CMK (cell line): Measurements from ENCODE around the gene MCM3AP.

Source experiments
- DNase-seq: peaks from one replicate; pipeline ENCODE4 v3.0.0-alpha.2; 2010; ENCODE audit warnings: low read depth

MCM3AP gene

GRCh38 chr21:46285206-46285661 is at the start of gene MCM3AP:
MCM3AP (minus strand) TSS chr21:46285611; CDS start chr21:46285286, 325 bp downstream.
- DNase-seq, result no peak

DNA sequence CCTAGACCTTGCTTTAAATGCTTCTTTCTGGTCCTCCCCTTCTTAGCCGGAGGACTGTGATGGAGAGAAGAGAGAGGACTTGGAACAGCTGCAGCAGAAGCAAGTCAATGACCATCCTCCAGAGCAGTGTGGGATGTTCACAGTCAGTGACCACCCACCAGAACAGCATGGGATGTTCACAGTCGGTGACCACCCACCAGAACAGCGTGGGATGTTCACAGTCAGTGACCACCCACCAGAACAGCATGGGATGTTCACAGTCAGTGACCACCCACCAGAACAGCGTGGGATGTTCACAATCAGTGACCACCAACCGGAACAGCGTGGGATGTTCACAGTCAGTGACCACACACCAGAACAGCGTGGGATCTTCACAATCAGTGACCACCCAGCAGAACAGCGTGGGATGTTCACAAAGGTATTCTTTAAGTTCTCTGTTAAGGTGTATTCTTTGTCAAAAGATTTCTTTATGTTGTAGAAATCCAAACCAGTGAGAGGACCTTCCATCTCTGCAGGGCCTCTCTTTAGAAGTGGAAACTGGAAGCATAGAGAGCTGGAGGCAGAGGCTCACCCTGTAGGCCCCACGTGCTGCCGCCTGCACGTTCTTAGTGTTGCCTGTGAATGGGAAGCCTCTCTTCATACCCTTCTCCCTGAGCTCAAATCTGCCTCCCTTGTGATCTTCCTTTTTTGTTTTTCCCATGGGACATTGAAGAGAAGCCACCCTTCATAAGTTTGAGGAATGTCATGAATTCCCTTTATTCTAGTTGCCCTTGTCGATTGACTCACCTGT is 49.1 kb upstream of the MCM3AP start:
- no peak for DNase-seq

DNA sequence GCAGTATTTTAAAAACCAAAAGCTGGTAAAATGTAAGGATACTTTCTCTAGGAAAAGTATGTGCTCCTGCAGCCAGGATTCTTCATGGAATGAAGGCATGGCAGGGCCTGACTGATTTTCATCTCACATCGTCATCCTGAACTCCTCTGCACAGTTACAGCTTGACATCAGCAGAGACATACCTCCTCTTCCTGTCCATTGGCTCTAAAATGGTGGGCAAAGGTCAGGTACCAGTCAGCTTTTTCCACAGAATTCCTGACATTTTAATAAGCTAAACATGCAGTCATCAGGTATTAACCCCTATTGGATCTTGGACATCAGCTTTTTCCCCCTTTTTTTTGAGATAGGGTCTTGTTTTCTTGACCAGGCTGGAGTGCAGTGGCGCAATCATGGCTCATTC is 44.4 kb upstream of the MCM3AP start:
- DNase-seq, result no peak

DNA sequence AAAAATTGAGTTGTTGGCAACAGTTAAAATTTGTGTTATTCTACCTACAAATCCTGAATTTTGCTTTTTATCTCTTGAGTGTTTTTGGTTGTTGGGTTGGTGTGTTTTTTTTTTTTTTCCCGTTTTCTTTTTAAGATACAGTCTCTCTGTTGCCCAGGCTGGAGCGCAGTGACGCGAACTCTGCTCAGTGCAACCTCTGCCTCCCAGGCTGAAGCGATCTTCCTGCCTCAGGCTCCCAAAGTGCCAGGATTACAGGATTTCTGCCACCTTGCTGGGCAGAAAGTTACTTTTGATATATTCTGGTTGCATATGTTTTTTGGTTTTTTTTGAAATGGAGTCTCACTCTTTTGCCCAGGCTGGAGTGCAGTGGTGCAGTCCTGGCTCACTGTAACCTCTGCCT is 42.7 kb upstream of the MCM3AP start:
- no peak for DNase-seq

- DNase-seq, result no peak
These were observed 42.3 kb upstream of the MCM3AP start for GRCh38 chr21:46327711-46328110.

DNA sequence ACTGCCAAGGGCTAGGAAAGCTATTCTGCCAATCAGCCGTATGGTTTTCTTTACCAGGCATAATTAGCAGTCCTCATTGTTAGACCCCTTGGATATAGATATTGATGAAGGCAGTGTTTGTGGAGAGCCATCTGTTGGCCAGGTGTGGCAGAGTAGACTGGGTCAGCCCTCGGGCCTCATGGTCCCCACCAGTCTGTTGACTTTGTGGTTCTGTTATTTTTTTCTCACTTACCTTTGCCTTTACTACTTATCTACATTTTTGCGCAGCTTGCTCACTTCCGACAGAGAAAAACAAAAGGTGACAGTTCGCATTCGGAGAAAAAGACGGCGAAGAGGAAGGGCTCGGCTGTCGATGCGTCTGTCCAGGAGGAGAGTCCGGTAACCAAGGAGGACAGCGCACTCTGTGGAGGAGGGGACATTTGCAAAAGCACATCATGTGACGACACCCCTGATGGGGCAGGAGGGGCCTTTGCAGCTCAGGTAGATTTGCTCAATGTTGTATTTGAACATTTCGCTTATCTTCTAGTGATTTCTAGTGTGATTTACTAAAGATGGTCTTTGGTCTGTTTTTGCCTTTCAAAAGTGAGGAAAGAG is 40.8 kb upstream of the MCM3AP start:
- DNase-seq, result no peak

- peak; percentile 55 for DNase-seq
These were observed 39.9 kb upstream of the MCM3AP start for GRCh38 chr21:46325073-46325912.

DNA sequence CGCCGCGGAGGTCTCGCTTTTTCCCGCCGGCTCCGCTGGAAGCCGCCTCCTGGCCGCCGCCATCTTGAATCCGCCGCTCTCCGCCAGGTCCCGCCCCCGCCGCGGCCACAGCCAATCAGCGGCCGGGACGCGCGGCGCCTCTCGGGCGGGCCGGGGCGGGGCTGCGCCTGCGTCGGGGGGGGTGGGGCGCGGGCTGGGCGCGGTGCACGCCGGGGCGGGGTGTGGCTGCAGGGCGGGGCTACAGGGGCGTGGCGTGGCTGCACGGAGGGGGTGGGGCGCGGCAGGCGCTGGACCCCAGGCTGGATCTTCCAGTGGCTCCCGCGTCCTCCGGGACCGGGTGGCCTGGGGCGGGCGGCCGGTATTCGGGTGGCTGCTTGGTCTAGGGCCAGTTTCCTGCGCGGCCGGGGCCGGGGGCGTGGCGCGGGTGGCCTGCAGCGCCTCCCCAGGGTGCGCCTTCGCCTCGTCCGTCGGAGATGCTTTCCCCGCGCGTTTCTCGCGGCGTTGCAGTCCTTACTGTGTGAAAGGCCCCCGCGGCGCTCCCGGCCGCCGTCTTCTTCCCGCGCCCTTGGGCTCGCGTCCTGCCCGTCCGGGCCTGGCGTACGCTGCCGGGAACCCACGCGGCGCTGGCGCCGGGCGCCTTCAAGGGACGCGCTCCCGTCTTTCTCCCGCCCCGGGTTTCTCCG is 39.1 kb upstream of the MCM3AP start:
- DNase-seq, result peak; percentile 89

DNA sequence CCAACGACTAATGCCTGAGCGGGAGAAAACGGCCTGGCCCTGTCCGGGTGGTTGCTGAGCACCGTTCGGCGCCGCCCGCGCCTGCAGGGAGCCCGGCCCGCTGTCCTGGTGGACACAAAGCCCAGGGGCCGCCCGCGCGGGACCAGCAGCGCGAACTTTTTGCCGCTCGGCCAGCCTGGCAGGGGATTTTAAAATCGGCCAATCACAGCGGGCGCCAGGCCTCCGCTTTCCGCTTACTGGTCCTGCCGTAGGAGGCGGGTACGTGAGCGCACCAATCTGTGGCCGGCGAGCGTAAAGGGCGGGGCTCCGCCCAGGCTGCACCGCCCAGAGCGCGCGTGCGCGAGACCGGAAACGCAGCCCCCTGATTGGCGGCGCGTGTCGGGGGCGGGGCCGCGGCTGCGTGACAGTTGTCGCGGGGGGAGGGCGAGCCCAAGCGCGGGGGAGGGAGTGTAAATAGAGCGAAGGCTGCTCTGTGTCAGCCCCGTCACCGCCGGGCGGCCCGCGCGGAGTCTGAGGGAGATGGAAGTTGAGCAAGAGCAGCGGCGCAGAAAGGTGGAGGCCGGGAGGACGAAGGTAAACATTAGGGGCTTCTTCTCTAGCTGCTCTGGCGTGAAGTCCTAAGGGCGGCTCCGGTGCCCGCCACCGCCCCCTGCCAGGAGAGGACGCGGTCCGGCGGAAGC is 38.4 kb upstream of the MCM3AP start, which contains the start of the genes C21orf58 and PCNT:
Gene C21orf58, minus strand, starts transcription at position 161 of the 680 bp plus-strand sequence. CDS start 1,132 bp downstream, outside the sequence.
Gene PCNT, plus strand, starts transcription at position 447 of the 680 bp plus-strand sequence. Its CDS starts 73 bp downstream, at position 520.
- peak; percentile 99 for DNase-seq

- DNase-seq, result peak; percentile 20
These were observed 37.9 kb upstream of the MCM3AP start for GRCh38 chr21:46323227-46323709.

DNA sequence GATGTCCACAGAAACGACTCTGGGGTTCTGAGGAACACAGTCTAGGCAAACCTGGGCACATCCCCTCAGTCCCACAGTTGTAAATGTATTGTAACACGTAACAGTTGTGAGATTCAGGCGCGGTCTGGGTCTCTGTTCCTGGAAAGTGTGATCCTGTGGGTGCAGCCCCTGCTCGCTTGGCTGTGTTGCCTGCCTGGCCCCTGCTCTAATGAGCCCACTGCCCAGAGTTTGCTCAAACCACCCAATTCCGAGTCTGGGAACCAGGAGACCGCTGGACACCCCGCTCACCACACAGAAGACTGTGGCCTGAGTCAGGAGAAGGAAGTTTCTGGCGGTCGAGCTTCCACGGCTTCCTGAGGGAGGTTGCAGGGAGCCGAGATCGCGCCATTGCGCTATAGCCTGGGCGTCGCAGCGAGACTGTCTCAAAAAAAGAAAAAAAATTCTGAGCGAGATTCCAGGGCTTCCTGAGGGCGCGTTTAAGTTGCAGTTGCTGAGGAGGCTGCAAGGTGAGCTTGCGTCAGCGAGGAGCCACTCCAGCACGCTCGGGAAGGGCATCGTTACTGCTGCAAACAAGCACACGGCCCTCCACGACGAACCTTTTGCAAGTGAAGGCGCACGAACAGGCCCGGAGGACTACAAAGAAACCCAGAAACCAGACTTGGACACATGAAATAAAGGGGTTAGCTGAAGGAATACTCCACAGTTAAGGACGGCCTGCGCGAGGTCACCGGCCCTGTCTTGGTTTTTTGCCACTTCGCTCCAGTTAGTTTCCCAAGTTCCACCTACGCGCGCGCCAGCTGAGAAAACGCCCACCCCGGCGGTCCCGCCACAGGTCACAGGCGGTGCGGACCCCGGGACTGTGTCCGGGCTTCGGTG is 37.2 kb upstream of the MCM3AP start:
- peak; percentile 32 for DNase-seq

- peak; percentile 100 for DNase-seq
These were observed 35.0 kb upstream of the MCM3AP start for GRCh38 chr21:46320331-46320801.

DNA sequence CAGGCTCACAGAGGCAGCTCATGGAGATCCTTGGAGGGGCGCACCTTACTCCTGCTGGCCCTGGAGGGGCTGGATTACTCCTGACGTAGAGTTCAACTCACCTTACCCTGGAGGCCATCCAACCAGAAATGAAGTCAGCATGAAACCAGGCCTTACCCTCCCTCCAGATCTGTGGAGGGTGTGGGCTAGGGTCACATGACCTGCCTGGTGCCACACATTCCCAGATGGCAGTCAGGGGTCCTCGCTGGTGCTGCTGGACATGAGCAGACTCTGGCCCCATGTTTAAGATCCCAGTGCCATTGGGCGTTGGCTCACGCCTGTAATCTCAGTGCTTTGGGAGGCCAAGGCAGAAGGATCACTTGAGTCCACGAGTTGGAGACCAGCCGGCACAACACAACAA is 33.8 kb upstream of the MCM3AP start:
- DNase-seq, result no peak

DNA sequence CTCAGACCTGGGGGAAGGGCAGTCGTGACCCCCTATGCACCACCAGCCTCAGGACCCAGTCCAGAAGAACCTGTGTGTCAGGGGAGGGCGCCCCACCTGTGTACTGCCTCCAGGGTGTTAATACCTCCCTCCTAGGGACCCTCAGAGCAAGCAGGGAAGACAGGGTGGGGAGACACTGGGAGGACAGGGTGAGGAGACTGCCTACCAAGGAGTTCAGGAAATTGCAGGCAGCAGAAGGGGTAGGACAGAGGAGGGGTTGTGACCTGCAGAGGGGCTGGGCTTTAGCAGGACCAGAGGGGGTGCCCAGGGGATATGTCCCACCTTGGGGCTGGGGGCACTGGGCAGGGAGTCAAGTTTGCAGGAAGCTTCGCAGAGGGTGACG is 33.0 kb upstream of the MCM3AP start:
- no peak for DNase-seq

DNA sequence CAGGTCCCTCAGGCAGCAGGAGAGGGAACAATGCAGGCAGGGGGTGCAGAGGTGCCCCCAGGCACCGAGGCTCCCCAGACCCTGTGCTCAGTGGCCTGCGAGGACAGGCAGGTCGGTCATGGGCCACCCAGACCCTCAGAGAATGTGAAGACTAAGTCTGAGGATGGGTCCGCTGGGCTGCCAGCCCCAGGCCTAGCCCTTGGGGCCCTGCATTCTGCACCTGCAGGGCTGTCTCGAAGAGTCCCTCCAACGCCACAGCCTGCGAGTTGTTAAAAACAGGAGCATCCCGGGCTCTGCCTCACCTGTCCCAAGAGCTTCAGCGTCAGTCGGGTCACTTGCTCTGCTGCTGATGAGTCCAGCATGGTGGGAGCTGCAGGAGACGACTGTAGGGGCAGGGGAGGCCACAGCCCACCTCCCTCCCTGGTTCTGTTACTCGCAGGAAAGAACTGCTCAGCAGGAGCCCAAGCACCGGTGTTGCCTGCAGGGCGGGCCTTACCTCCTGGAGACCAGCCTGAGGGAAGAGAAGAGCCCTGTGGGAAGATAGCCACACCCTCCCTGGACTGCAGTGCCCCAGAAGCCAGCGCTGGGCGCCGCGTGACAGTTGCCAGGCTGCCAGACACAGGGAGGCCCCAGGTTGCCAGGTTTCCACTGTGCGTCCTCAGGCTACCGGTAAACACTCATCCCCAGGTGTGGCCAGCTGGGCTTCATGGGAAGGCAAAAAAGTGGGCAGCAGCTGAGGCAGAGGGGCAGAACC is 32.5 kb upstream of the MCM3AP start:
- no peak for DNase-seq

DNA sequence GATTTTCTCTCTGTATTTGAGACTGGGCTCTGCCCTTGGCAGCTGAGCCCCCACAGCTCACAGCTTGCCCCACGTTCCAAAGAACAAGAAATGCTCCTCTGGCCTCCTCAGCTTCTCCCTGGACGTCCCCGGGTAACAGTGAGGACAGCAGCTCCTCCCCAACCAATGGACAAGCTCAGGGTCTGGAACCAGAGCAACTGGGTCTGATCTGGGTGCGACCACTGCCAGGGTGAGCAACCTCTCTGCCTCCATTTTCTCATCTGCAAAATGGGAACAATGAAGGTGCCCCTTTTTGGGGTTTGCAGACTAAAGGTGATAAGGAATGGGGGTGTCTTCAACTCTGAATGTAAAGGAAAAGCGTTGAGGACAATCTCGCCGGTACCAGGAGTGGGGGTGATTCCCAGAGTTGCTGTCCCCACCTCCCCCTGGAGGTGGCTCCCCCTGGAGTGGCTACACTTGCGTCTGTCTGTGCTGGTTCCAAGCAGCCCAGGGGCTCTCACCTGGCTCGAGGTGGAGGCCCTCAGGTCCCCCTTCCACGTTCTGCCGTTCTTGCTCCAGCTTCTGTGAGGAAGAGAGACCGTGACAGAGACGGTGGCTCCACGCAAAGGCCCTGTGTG is 31.4 kb upstream of the MCM3AP start:
- DNase-seq, result no peak

DNA sequence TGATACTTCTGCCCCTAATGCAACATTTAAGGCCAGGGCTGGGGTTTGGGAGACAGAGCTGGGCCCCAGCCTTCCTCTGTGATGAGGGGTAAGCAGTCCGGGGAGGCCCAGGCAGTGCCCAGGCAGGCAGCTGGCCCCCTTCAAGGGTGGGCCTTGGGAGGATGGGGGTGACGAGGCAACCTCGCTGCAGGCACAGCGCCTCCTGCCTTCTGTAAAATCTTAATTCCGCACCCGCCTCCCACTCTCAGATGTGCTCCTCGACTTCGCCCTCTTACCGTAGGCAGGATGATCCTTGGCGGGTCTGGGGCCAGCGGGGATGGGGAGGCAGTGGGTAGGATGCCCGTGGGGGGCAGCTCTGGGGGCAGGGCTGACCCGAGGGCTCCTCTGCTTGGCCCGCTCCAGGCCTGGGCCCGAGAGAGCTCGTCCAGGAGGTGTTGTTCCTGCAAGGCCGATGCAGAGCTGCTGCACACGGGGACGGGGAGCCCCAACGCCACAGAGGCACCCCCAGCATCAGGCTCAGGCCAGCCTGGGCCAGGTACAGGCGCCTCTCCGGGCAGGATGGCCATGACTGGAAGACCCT is 29.1 kb upstream of the MCM3AP start:
- no peak for DNase-seq

DNA sequence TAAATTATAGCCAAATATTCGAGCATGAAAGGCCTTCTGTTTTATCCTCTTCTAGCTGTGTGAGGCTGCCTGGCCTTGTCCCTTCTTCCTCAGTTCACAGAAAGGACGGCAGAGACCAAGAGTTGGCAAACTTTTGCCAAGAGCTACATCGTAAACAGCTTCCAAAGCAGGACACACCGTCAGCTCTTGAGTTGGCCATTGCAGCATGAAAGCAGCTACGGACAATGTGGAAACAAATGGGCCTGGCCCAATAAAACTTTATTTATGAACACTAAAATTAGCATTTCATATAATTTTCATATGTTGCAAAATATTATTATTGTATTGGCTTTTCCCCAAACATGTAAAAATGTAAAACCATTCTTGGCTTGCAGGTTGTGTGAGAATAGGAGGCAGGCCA is 27.5 kb upstream of the MCM3AP start:
- DNase-seq, result no peak
